A172 (cell line): ENCODE measurements around the gene C20orf144. TPM values are rescaled to one million over a fixed set of nuclear protein-coding genes. Genes with fewer than 3 reads are reported as not detected.

ENCODE experiments used
- DNase-seq: peaks from one replicate; pipeline ENCODE4 v3.0.0-alpha.2; 2015; ENCODE audit warnings: low spot score
- total RNA-seq: library from RNA; depleted of rRNA; stranded (reverse); fragments of >200 nt; shearing (Covaris generic); gene quantifications from 2 replicates; pipeline ENCODE4 v1.2.3, GENCODE V29; 2014

Gene C20orf144
- total RNA-seq, 1 experiment from 2014 or later: not detected

DNA sequence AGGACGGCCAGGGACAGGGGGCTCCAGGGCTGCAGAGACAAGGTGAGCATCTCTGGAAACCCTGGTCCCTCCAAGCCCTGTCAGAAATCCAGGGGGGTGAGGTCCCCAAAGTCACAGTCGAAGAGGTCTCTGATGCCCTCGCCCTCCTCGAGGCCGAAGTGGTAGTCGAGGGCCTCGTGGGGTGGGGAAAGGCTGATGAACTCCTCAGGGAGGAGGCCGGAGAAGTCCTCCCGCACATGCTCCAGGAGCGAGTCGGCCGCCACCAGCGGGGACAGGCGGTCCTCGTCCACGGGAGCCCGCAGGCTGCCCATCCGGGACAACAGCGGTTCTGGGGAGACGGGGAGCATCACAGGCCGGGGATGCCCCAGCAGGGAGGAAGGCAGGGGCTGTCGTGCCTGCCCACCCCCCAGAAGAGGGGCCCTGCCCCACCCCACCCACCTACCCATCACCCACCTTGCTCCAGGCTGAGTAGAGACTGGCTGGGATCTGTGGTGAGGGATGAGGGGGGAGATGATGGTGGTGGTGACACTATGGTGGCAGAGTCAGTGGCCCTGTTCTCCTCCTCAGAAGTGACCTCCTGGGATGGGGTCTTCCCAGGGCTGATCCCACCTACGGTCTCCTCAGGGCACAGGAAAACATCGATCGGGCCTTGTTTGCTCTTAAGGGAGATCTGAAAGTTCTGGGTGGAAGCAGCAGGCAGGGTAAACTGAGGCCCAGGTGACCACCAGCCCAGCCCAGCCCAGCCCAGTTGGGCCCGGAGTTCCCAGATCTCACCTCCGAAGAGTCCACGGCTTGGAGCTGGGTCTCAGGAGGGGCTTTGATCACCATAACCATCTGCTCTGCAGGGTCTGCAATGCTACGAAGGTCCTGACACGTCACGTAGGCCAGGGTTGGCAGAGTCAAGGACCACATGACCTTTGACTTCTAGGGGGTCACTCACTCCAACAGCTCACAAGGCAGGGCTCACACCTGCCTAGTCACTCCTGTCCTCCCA, 14.8 kb downstream of the C20orf144 start:
- no peak for DNase-seq

DNA sequence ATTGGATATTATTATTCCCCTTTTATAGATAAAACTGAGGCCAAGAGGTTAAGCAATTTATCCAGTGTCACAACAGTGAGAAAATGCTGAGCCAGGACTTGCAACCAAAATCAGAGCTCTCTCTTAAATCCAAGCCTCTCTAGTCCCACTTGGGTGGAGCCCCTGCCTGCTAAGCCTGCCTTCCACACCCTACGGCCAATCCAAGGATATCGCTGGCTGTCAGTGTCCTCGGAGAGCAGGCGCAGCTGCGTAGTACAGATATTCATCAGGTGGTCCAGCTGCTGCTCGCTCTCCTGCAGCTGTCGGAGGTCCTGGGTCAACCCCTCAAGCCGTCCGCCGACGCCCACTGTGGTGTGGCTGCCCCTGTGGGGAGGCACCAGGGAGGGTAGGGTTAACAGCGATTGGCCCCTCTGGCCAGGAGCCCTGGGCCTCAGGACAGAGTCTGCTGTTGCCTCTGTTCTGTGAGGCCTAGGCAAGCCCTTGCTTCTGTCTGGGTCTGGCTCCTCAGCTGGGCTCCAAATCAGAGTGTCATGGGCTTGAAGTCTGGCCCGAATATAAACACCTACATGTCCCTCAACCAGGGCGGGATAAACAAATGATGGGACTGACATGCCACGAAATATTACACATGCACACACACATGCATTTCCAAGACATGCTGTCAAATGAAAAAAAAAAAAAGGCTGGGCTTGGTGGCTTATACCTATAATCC, 16.0 kb downstream of the C20orf144 start:
- DNase-seq: no peak

DNA sequence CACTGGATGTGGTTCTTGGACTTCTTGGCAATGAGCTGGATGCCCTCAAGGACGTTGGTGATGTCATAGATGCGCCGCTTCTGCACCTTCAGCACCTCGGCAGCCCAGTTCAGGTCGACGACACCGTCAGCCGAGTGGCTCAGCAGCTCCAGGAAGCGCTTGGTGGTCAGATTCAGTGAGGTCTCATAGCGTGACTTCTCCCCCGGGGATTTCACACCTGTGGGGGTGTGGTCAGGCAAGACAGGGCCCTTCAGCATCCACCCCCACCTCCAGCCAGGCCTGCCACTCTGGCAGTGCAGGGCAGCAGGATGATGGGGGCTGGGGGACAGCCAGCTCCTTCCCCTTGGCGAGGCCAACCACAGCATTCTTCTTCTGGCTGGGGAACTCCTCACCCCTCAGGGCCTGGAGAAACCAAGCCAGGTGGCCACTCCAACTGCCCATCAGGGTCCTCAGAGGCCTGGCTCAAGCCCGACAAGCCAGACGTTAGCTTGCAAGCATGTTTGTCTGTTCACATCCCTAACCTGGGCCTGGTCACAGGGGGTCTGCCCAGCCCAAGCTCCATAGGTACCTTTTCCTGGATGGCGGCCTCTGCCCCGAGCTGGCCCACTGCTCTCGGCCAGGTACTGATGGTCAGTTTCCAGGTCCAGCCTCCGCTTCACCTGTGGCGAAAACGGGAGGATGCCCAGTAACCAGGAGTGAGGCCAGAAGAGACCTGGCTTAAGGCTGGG, 17.8 kb downstream of the C20orf144 start:
- no peak for DNase-seq

DNA sequence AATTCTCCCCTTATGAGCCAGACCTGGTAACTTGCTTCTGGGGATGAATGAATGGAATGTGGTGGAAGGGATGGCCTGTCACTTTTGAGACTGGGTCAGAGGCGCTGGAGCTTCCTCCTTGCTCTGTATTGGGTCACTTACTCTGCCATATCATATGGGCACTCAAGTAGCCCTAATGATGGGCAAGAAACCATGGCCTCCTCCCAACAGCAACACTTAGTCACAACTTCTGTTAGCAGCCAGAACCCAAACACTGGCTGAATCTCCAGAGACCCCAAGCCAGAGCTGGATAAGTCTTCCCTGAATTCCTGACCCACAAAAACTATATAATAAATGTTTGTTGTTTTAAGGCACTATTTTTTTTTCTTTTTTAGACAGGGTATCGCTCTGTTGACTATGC, 18.6 kb downstream of the C20orf144 start:
- DNase-seq: no peak

DNA sequence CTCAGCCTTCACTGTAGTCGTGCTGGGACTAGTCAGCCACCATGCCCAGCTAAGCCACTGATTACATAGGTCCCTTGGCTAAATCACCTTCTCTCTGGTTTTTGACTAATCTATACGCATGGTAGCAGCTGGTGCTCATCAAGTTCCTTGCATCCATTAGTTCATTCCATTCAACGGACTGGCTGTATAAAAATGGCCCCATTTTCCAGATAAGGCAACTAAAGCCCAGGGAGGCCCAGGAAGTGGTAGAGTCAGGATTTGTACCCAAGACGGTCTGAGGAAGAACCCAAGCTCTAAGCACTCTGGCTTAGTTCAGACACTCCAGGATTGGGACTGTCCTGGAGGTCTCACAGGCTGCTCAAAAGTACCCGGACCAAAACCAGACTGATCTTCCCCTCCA, 19.2 kb downstream of the C20orf144 start:
- no peak for DNase-seq

DNA sequence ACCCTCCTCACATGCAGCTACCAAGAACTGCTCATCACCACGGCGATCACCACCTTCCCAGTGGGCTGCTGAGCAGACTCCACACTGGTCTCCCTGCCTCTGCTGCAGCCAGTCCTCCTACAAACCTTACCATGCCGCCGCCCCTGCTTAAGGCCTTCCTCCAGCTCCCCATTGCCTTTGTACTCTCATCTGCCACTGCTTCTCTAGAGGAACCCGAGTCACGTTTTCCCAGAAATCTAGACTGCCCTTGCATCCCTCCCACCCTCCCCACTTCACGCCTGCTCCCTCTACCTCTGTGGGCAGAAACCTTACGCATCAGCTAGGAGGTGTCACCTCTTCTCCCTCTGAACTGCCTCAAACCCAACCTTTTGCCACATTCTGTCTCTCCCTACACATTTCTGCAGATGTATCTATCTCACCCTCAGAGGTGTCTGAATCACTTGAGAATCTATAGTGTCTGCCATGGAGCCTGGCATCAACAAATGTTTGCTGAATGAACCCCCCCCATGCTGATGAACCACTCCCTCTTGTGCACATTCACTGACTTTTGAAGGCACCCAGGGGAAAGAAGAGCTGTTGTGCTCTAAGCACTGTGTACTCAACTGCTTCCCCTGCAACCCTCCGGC, 19.7 kb downstream of the C20orf144 start:
- no peak for DNase-seq

DNA sequence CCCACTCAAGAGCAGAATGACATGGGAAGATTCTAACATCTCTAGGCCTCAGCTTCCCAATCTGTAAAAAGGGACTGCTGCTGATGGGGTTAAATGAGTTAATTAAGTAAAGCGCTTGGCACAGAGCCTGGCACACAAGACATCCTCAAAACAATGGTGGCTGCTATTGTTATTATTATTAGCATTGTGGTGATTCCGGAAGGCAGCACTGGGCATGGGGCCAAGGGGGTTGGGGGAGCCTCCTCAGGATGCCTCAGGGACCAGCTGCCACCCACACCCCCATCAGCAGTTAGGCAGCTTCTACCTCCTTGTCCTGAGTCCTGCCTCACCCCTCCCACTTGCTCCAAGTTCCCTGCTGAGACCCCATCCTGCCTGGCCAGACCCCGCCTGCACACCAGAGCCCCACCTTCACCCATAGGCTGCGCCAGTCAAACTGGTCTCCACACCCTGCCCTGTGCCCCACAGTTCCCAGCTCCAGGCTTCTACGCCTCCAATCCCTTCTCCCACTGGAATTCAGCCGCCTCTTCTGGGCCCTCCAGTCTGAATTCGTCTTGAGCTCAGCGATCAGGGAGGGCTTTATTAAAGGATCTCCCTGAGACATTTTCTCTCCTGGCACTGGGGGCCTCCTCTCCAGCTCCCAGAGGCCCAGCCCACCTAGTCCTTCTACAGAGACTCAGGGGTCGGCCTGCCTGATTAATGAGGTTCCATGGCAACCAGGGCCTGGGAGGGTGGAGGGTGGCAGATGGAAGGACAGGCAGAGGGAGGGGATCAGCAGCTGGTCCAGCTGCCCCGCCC, 22.6 kb downstream of the C20orf144 start:
- DNase-seq: no peak

DNA sequence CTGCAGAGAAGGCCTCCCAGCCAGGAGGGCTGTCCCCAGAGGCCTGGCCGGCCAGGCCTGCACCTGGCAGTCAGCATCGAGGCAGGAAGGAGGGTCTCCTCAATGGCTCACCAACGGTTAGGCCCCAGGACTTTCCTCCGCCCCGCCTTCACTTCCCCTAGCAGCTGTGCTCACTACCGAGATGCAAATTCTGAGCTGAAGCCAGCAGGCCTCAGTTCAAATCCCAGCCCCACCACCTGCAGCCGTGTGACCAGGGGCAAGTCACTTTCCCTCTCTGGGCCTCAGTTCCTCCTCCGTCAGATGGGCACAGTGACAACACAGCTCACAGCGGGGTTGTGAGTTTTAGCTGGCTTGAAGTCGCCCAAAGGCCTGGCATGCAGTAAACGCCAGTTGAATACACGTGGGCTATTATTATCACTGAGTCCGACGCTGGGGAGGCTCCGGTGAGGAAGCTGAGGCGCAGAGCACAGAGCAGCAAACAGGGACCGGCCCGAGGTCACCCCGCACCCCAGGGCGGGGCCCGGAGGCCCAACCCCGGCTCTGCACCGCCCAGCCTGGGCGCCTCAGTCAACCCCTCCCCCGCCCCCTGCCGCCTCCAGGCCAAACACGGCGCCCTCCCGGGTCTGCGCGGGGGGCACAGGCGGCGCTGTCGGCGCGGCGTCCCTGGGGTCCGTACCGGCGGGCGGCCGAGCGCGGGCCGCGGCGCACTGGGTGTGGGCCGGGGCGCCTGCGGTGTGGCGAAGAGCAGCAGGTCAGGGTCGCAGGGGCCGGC, 23.4 kb downstream of the C20orf144 start:
- peak; percentile 44 for DNase-seq

DNA sequence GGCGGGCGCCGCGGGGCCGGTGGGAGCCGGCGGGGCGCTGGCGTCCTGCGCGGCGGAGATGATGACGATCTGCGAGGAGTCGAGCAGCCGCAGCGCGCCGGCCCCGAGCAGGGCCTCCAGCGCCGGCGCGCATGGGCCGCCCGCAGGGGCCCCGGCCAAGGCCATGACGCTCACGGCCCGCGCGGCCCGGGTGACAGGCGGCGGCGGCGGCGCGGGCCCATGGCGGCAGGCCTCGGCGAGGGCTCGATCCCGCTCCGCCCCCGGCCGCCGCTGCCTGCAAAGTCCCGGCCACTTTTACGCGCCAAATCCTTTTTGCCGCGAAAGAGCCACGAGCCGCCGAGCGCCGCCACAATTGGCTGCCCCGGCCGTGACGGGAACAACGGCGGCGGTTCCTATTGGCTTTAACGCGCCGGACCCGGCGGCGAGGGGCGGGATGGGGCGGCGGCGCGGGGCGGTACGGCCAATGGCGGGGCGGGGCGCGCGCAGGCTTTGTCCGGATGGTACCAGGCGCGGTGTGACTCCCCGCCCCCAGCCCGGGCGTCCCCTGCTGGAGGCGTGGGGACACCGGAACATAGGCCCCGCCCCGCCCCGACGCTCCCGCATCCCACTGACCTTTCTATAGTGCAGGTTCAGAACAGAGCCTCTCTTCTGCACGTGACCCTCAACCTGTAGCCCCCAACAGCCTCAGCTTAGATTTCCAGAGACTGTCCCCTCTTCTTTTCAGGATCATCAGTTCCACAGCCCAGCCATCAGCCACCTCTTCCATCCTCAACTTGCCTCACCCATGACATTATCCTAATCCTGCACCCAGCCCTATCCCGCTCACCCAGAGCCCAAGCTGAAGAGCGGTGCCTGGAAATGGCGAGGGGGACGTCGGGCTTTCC, 24.2 kb downstream of the C20orf144 start, which contains the start of gene E2F1:
Gene E2F1, minus strand, starts transcription at position 286 of the 884 bp plus-strand sequence. Its CDS starts 121 bp downstream, at position 165.
- DNase-seq: peak; percentile 90

DNA sequence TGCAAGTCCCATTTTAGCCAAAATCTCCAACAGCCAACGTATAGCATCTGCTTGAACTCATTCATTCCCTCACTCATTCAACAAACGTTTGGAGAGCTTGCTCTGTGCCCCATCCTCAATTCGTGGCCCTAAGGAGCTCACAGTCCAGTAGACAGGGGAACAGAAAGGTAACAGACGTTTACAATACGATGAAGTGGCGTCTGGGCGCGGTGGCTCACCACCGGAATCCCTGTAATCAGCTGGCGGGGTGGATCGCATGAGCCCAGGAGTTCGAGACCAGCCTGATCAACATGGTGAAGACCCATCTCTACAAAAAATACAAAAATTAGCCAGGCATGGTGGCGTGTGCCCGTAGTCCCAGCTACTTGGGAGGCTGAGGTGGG, 24.8 kb downstream of the C20orf144 start:
- no peak for DNase-seq

DNA sequence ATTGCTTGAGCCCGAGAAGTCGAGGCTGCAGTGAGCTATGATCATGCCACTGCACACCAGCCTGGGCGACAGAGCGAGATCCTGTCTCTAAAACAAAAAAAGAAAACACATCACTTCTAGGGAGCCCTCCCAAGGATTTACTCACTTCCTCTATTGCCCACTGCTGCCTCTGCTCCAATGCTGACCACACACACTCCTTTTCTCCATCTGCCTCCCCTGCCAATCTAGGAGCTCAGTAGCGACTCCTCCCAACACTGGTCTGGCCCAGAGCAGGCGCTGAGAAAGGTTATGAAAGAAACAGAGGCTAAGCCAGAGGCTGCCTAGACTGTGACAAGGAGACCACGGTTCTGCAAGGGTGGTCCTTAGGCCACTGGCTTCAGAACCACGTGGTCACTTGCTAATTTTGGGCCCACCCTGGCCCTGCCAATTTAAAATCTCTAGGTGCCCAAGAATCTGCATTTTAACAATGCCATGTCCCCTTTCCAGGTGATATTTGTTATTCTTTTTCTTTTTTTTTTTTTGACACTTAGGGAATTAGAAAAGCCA, 25.3 kb downstream of the C20orf144 start:
- DNase-seq: no peak

DNA sequence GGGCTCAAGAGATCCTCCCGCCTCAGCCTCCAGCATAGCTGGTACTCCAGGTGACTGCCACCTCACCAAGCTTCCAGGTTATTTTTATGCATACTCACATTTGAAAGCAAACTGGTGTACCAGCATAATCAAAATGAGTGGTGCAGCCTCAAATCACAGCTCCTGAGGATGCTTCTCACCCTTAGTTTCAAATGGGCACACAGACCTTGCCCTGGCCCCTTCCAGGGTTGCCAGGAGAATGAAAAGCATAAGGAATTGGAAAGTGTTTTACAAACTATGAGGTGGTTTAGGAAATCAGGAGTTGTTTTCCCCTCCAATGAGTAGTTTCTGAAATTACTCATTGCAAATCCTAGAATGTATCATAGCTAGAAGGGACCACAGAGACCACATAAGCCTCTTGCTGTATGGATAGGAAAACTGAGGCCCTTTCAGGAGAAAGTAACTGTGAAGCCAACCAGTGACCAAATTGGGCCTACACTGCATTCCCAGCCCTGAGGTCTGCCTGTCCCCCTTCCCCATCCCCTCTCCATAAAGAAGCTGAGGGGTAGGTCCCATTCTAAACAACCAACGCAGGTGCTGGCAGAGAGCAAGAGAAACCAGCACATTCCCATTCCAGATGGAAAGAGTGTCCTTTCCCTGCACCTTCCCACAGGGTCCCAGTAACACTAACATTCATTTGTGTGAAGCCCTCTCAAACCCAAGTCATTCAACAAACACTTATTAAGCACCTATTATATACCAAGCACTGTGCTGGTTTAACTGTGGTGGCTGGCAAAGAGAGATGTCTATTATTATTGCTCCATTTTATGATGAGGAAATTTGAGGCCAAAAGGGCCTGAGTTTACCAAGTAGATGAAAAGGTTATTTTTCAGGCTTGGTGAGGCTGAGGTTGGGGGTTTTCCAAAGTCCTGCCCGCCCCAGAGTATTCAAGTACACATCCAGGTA, 26.1 kb downstream of the C20orf144 start:
- DNase-seq: no peak

DNA sequence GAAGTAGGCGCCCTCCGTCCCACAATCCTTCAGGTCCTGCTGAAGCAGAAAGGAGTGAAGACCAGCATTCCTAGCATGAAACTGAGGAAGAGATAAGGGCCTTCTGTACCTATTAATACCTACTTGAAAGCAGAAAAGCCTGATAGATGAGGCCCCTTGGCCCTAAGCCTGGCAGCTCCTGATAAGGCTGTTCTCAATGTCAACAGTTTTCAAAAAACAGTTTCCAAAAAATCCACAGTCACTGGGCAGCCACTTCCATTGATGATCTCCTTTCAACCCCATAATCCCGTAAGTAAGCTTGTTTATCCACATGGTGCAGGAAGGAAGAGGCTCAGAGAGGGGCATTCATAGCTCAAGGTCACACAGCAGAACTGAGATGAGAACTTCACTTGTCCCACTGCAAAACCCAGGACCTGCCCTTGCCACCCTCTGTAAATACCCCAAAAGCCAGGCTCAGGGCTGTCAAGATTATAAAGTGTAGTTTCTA, 26.9 kb downstream of the C20orf144 start:
- no peak for DNase-seq

DNA sequence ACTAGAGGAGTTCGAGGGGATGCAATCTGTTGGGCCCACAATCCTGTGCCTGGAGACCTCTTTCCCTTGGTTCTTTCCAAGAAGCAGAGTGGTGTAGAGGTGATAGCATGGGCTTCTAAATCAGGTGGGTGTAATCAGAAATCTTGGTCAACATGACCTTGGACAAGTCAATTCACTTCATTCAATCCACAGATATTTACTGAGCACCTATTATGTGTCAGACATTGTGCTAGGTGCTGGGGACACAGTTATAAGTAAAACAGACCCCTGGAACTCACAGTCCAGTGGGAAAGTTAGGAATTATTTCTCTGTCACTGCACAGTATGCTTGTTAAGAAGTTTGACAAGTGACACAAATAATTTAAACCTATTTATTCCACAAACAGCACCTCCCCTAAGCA, 27.4 kb downstream of the C20orf144 start:
- no peak for DNase-seq

DNA sequence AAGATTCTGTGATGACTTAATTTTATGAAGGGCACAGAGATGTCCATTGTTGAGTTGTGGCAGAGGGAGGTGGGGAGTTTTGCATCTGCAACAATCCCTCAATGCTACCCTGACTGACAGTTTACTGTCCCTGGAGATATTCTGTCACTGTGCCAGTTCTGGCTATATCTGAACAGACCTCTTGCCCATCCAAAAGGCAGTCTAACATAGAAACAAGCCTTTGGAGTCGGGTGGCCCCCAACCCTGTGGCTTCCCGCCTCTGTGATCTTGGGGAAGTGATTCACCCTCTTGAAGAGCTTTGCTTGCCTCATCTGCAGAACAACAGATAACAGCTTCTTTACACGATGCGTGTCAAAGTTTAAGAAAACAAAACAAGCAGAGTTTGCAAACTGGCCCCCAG, 27.8 kb downstream of the C20orf144 start:
- DNase-seq: peak; percentile 83

DNA sequence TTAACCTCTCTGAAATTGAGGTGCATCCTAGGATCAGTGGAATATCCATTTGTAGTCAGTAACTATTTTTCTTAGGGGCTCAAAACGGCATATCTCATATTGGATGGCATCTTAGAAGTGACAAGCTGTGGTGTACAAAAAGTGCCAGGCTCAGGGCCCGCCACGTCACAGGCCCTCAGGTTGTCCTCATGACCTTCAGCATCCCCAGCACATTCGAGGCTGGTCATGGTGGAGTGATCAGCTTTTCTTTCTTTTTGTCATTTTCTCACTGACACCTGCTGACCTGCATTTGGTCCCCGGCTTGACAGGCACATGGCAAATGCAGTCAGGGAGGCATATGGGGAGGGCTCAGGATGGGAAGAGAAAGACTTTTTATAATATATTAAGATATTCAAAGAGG, 31.2 kb downstream of the C20orf144 start:
- no peak for DNase-seq
